MM.1S (cell line): ENCODE results near the gene NPNT.

ENCODE experiments used
- DNase-seq: peaks from one replicate; pipeline ENCODE4 v3.0.0-alpha.2; 2015
- H2AFZ ChIP-seq: fragments of 300-600 bp; sonication (generic); 2 replicates; pipeline ENCODE4 v1.6.0; 2016; ENCODE audit warnings: antibody characterized with exemption, low read length
- H3F3A ChIP-seq: fragments of 300-600 bp; sonication (generic); 2 replicates; pipeline ENCODE4 v1.6.1; 2016; ENCODE audit warnings: mild to moderate bottlenecking, antibody characterized with exemption, low read length, moderate library complexity, mixed read lengths; ENCODE audit not compliant: insufficient read depth
- H3K27ac ChIP-seq: fragments of 300-600 bp; sonication (generic); 2 replicates; pipeline ENCODE4 v1.5.1; 2016; ENCODE audit warnings: mild to moderate bottlenecking, low read length
- H3K27me3 ChIP-seq: fragments of 300-600 bp; sonication (generic); replicated peaks from 2 replicates; pipeline ENCODE4 v1.6.0; 2016; ENCODE audit warnings: low read length; ENCODE audit not compliant: insufficient read depth
- H3K36me3 ChIP-seq: fragments of 300-600 bp; sonication (generic); replicated peaks from 2 replicates; pipeline ENCODE4 v1.6.1; 2016; ENCODE audit warnings: mild to moderate bottlenecking, low read length, mixed read lengths; ENCODE audit not compliant: insufficient read depth
- H3K4me1 ChIP-seq: fragments of 300-600 bp; sonication (generic); 2 replicates; pipeline ENCODE4 v1.6.1; 2016; ENCODE audit warnings: low read length, mixed read lengths
- H3K4me2 ChIP-seq: fragments of 300-600 bp; sonication (generic); 2 replicates; pipeline ENCODE4 v1.6.0; 2016; ENCODE audit warnings: low read depth, low read length
- H3K4me3 ChIP-seq: fragments of 300-600 bp; sonication (generic); 2 replicates; pipeline ENCODE4 v1.5.1; 2016; ENCODE audit warnings: low read length, mixed read lengths
- H3K79me2 ChIP-seq: fragments of 300-600 bp; sonication (generic); 2 replicates; pipeline ENCODE4 v1.6.1; 2016; ENCODE audit warnings: mixed run types, low read length, mixed read lengths
- H3K9ac ChIP-seq: fragments of 300-600 bp; sonication (generic); 2 replicates; pipeline ENCODE4 v1.6.1; 2016; ENCODE audit warnings: low read length, mixed read lengths
- H3K9me2 ChIP-seq: fragments of 300-600 bp; sonication (generic); replicated peaks from 2 replicates; pipeline ENCODE4 v1.6.1; 2016; ENCODE audit warnings: mild to moderate bottlenecking, low read length, mixed read lengths; ENCODE audit not compliant: insufficient read depth
- H3K9me3 ChIP-seq: fragments of 300-600 bp; sonication (generic); replicated peaks from 2 replicates; pipeline ENCODE4 v1.6.1; 2016; ENCODE audit warnings: mild to moderate bottlenecking, low read length, mixed read lengths; ENCODE audit not compliant: insufficient read depth
- H4K20me1 ChIP-seq: fragments of 300-600 bp; sonication (generic); 2 replicates; pipeline ENCODE4 v1.6.1; 2016; ENCODE audit warnings: mild to moderate bottlenecking, low read length, moderate library complexity, mixed read lengths; ENCODE audit not compliant: insufficient read depth
- EZH2 ChIP-seq: fragments of 300-600 bp; sonication (generic); optimal IDR thresholded peaks from 2 replicates; pipeline ENCODE3; 2017; ENCODE audit warnings: low read depth, mild to moderate bottlenecking, antibody characterized with exemption, low read length, mixed read lengths
- EZH2phosphoT487 ChIP-seq: fragments of 300-600 bp; sonication (generic); IDR thresholded peaks from 2 replicates; pipeline ENCODE4 v1.6.1; 2018; ENCODE audit warnings: antibody characterized with exemption, low read length
- TF ChIP-seq, protein P1 (sequence below): fragments of 300-600 bp; sonication (generic); IDR thresholded peaks from 2 replicates; pipeline ENCODE4 v1.5.1; 2016; ENCODE audit warnings: antibody characterized with exemption, low read length, mixed read lengths

The NPNT gene

DNA sequence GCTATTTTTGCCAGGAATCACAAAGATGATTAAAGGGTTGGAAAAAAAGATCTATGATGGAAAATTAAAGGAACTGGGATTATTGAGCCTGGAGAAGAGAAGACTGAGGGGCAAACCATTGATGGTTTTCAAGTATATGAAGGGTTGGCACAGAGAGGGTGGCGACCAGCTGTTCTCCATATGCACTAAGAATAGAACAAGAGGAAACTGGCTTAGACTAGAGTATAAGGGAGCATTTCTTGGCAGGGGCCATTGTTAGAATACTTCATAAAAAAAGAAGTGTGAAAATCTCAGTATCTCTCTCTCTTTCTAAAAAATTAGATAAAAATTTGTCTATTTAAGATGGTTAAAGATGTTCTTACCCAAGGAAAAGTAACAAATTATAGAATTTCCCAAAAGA is 75.1 kb downstream of the NPNT start:
- H3K9ac ChIP-seq: no peak overlapping the region
- DNase-seq: no peak
- H3K27ac ChIP-seq: no peak overlapping the region
- H2AFZ ChIP-seq: no peak overlapping the region
- no peaks in the 10 kb centered on the region for H3K9me3 ChIP-seq
- H3F3A ChIP-seq: no peaks in the 10 kb centered on the region
- H3K27me3 ChIP-seq: no peaks in the 10 kb centered on the region
- H3K4me3 ChIP-seq: no peak overlapping the region
- TF ChIP-seq EZH2 (no peak), EZH2phosphoT487 (no peak)
- TF ChIP-seq, protein P1, sequence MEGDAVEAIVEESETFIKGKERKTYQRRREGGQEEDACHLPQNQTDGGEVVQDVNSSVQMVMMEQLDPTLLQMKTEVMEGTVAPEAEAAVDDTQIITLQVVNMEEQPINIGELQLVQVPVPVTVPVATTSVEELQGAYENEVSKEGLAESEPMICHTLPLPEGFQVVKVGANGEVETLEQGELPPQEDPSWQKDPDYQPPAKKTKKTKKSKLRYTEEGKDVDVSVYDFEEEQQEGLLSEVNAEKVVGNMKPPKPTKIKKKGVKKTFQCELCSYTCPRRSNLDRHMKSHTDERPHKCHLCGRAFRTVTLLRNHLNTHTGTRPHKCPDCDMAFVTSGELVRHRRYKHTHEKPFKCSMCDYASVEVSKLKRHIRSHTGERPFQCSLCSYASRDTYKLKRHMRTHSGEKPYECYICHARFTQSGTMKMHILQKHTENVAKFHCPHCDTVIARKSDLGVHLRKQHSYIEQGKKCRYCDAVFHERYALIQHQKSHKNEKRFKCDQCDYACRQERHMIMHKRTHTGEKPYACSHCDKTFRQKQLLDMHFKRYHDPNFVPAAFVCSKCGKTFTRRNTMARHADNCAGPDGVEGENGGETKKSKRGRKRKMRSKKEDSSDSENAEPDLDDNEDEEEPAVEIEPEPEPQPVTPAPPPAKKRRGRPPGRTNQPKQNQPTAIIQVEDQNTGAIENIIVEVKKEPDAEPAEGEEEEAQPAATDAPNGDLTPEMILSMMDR: no peak
- no peaks in the 10 kb centered on the region for H4K20me1 ChIP-seq
- H3K79me2 ChIP-seq: no peaks in the 10 kb centered on the region
- H3K4me1 ChIP-seq: no peaks in the 10 kb centered on the region
- H3K9me2 ChIP-seq: no peaks in the 10 kb centered on the region
- no peak overlapping the region for H3K4me2 ChIP-seq
- H3K36me3 ChIP-seq: no peaks in the 10 kb centered on the region

DNA sequence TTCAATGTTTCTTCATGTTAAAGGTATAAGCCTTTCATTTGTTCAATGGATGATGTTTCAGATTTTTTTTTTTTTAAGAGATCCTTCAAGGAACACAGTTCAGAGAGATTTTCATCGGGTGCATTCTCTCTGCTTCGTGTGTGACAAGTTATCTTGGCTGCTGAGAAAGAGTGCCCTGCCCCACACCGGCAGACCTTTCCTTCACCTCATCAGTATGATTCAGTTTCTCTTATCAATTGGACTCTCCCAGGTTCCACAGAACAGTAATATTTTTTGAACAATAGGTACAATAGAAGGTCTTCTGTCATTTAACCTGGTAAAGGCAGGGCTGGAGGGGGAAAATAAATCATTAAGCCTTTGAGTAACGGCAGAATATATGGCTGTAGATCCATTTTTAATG is 75.8 kb downstream of the NPNT start:
- Histone ChIP-seq H3K9ac (no peak overlapping the region), H3K9me3 (no peaks in the 10 kb centered on the region), H3K4me2 (no peak overlapping the region), H3K4me1 (no peaks in the 10 kb centered on the region), H3K27me3 (no peaks in the 10 kb centered on the region), H3K79me2 (no peaks in the 10 kb centered on the region), H2AFZ (no peak overlapping the region), H3K36me3 (no peaks in the 10 kb centered on the region), H3K27ac (no peak overlapping the region), H3F3A (no peaks in the 10 kb centered on the region), H4K20me1 (no peaks in the 10 kb centered on the region), H3K4me3 (no peak overlapping the region), H3K9me2 (no peaks in the 10 kb centered on the region)
- TF ChIP-seq EZH2: no peak
- TF ChIP-seq EZH2phosphoT487: no peak
- TF ChIP-seq, protein P1: no peak
- DNase-seq: no peak

DNA sequence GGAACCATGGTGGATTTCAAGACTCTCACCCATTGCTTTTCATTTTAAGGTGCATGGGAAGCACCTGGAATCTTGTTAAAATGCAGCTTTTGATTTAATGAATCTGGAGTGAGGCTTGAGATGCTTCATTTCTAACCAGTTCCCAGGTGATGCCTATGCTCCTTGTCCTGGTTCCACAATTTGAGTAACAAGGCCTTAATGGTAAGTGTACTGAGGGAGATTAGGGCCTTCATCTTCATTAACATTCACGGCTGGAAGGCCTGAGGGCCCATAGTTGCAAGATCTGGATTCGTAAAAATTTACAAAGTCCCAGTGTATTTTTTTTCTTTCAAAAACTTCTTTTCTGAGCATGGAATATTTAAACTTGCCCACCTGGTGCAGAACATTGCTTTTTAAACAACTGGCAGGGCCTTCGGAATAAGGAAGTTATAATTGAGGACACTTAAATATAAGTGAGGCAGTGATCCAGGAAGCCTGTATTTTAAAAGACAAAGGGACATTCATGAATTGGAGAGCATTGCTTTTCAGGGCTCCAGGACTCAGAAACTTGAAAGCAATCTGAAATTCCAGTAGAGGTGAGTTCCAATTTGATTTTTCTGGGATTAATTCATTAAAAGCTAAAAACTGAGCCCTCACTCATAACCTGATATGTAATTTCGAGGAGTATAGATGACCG is 77.8 kb downstream of the NPNT start:
- H3K4me1 ChIP-seq: no peaks in the 10 kb centered on the region
- no peak overlapping the region for H2AFZ ChIP-seq
- H3K36me3 ChIP-seq: no peaks in the 10 kb centered on the region
- no peaks in the 10 kb centered on the region for H4K20me1 ChIP-seq
- no peak overlapping the region for H3K27ac ChIP-seq
- no peaks in the 10 kb centered on the region for H3K9me3 ChIP-seq
- H3K4me3 ChIP-seq: no peak overlapping the region
- H3K9me2 ChIP-seq: no peaks in the 10 kb centered on the region
- no peak overlapping the region for H3K4me2 ChIP-seq
- TF ChIP-seq EZH2phosphoT487: no peak
- TF ChIP-seq EZH2: no peak
- TF ChIP-seq, protein P1: no peak
- H3K79me2 ChIP-seq: no peaks in the 10 kb centered on the region
- DNase-seq: no peak
- no peaks in the 10 kb centered on the region for H3F3A ChIP-seq
- H3K9ac ChIP-seq: no peak overlapping the region
- H3K27me3 ChIP-seq: no peaks in the 10 kb centered on the region
